ENCODE data around the gene NBEAL2. TPM values are rescaled to one million over a fixed set of nuclear protein-coding genes. Genes with fewer than 3 reads are reported as not detected.
A peak's percentile ranks its signal among the peaks of the same experiment; 100 is the strongest.

NBEAL2 gene
- total RNA-seq = 11.7 TPM
- long read RNA-seq, partial matches to known transcripts = 10 of 14 reads
- long read RNA-seq, other reads (novel, unspliced or antisense) = 4 of 14 reads

DNA sequence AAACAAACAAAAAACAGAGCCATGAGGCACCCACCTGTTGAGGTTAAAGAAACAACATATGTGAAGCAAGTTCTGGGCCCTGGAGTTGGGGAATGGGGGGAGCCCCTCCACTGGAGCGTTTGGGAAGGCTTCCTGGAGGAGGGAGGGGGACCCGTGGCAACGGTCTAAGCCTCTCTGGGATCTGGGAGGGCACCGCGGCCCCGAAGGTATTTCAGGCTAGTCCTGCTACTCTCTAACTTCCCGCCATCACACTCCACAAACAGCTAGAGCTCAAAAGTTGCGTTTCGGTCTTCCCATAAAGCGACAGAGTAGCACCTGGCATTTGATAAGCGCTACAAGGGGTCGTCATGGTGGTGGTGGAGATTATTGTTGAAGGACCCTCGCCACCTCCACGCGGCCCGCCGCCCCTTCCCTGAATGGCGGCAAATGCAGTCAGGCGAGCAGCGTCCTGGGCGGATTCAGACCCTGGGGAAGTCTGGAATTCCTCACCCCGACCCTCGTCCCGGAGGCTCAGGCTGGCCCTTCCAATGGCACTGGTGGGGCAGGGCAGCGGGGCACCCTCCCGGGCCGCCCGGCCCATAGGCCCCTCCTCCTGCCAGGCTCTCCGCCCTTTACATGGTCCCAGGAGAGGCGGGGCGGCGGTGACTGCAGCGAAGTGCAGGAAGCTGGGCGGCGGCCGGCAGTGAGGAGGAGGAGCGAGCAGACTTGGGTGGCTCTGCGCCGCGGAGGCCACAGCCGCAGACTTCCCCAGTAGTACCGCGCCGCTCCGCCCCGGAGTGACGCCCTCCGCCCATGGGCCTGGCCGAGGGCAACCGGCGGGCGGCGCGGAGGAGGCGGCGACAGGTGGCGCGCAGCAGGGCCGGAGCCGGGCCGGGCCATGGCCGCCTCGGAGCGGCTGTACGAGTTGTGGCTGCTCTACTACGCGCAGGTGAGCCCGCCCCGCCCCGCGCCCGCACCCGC is at the start of gene NBEAL2:
Gene NBEAL2, plus strand, starts transcription at position 682 of the 960 bp plus-strand sequence. Its CDS starts 196 bp downstream, at position 878.
- ATAC-seq (ENCODE audit: poor library complexity) (peak; percentile 86), DNase-seq (peak; percentile 99)
- intact Hi-C loops (cut with DNase I) = loop anchor here (5.0 kb wide), 2 partner anchors 47 to 183 kb away; partner anchors contain the start of gene SETD2

- ATAC-seq (ENCODE audit: poor library complexity) = no peak
- DNase-seq = peak; percentile 42
Measured at GRCh38 chr3:46930166-46930944, 49.1 kb upstream of the NBEAL2 start.

DNA sequence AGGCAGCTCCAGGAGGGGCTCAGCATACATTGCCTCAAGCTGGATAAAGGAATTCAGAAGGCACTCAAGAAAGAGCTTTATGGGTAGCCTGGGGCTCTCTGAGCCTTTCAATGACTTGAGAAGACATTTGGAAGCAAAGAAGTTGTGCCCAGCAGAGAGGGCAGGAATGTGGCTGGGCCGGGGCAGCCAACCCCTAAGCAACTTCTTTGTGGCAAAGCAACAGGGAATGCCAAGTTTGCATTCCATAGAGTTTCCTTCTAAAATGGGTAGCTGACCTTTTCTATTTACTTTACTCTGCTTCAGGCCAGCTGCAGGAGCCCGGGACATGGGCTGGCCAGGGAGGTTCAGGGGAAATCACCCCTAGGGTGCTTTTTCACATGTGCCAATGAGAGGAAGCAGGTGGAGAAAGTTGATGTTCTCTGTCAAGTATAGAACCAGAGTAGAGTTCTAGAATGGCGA is 48.5 kb upstream of the NBEAL2 start:
- intact Hi-C loops (cut with DNase I) = loop anchor here (5.0 kb wide), 1 partner anchor 46 kb away; the partner anchor contains the start of genes CCDC12 and NBEAL2
- no peak for DNase-seq
- no peak for ATAC-seq (ENCODE audit: poor library complexity)

More at GRCh38 chr3:46930166-46930944, 49.1 kb upstream of the NBEAL2 start:
- intact Hi-C loops (cut with DNase I) = loop anchor here (5.0 kb wide), 1 partner anchor 47 kb away; the partner anchor contains the start of genes CCDC12 and NBEAL2

DNA sequence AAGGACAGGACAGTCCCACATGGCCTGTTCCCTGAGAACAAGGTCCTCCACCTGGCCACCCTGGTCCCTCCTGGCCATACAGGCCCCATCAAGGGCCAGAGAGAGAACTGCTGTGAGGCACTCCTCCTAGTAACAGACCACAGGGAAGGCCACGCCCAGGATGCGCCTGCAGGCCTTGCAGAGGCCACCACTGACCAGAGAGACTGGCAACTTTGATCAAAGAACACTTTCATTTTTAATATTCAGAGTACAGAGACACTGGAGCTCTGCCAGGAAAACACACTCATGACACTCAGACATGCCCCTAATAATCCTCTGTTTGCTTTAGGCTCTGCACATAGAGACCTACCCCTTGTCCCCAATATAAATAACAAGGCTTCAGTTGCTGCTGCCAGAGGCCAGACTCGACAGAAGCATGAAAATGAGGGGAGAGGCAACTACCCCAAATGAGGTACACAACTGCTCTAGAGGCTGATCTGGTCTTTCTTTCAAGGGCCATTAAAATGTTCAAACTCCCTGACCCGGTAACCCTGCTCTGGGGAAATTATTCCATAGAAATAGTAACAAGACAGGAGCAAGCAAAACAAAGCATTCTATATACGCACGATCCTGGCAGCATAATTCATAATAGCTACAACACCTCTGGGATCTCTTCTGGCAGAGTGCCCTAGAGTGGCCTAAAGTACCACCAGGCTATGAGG is 47.7 kb upstream of the NBEAL2 start:
- DNase-seq = peak; percentile 86
- no peak for ATAC-seq (ENCODE audit: poor library complexity)
- intact Hi-C loops (cut with DNase I) = loop anchor here (5.0 kb wide), 1 partner anchor 46 kb away; the partner anchor contains the start of genes CCDC12 and NBEAL2

DNA sequence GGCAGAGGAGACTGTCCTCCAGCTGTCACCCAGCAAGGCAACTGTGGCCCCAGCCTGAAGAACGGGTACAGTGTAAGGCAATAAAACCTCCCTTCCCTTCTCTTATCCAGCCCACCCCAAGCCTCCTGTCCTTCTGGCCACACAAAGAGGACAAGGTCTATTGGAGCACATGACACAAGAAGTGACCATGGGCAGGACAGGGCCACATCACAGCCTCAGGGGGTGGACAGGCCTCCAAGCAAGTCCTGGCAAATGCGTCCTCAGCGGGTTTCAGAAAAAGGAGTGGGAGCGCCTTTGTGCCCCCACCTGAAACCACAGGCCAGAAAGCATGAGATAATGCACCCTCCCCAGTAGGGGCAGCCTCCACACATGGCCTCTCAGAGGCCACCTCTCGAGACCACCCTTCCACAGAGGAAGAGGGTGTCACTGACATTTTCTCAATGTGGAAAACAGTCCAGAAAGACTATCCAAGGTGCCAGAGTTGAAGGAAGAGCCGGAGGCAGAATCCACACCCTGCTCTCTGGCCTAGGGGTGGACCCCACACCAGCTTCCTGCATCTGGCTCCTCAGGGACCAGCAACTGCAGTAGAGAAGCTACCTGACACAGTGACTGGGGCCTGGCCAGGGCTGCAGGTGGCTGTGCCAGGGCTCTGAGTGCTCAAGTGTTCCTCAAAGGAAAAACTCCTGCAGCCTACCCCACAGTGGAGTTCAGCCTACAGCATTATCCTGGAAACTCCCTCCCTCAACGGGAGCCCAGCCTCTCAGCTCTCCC is 46.8 kb upstream of the NBEAL2 start:
- no peak for ATAC-seq (ENCODE audit: poor library complexity)
- intact Hi-C loops (cut with DNase I) = loop anchor here (5.0 kb wide), 1 partner anchor 45 kb away; the partner anchor contains the start of genes CCDC12 and NBEAL2
- no peak for DNase-seq

- ATAC-seq (ENCODE audit: poor library complexity) (no peak), DNase-seq (no peak)
- intact Hi-C loops (cut with DNase I) = loop anchor here (5.0 kb wide), 1 partner anchor 44 kb away; the partner anchor contains the start of genes CCDC12 and NBEAL2
Measured at GRCh38 chr3:46933261-46933660, 46.2 kb upstream of the NBEAL2 start.

- ATAC-seq (ENCODE audit: poor library complexity) (no peak), DNase-seq (no peak)
- intact Hi-C loops (cut with DNase I) = loop anchor here (5.0 kb wide), 1 partner anchor 43 kb away; the partner anchor contains the start of genes CCDC12 and NBEAL2
Measured at GRCh38 chr3:46934072-46934471, 45.4 kb upstream of the NBEAL2 start.

- intact Hi-C loops (cut with DNase I) = loop anchor here (5.0 kb wide), 1 partner anchor 43 kb away; the partner anchor contains the start of genes CCDC12 and NBEAL2
- peak; percentile 37 for ATAC-seq (ENCODE audit: poor library complexity)
- DNase-seq = peak; percentile 79
Measured at GRCh38 chr3:46934498-46935167, 44.8 kb upstream of the NBEAL2 start.

GRCh38 chr3:46935168-46935858 is 44.2 kb upstream of the NBEAL2 start:
- peak; percentile 87 for ATAC-seq (ENCODE audit: poor library complexity)
- DNase-seq = peak; percentile 85
- intact Hi-C loops (cut with DNase I) = no loop called here

GRCh38 chr3:46935989-46936558 is 43.4 kb upstream of the NBEAL2 start:
- intact Hi-C loops (cut with DNase I) = no loop called here
- ATAC-seq (ENCODE audit: poor library complexity) = no peak
- DNase-seq = no peak

DNA sequence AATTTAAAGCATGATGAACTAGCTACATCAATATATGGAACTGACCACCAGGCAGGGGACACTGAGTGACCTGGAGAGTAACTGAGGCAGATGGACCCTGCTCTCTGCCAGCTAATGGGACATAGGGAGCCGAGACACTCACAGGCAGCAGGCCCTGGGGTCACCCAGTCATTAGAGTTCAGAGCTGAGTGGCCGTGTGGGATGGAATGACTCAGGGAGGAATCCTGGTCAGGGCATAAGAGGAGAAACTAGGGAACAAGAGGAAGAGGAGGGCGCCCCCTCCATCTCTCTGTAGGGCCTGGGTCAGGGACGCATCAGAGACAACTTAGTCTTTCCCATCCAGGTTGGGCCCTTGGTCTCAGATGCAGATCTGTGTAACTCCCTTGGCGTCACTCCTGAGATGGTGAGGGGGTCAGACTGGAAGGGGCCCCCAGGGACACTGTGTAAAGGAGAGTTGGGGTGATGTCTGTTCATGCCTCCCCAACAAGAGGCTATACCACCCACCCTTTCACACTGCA is 42.7 kb upstream of the NBEAL2 start:
- ATAC-seq (ENCODE audit: poor library complexity) (no peak), DNase-seq (no peak)
- intact Hi-C loops (cut with DNase I) = no loop called here

DNA sequence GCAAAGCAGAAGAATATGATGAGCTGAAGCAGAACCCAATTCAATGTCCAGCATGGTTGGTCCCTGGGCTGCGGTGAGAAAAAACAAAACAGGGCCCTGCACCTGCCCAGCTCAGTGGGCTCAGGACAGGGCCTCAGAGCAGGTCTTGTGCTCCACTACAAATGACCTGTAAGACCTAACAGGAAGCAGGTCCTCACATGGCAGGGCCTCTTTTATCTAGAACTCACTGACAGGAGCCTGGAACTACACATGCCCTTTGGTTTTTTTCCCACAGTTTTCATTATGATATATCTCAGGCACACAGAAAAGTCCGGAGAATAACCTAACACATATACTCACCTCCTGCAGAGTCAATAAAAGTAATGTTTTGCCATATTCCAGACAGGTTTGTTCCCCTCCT is 41.3 kb upstream of the NBEAL2 start:
- ATAC-seq (ENCODE audit: poor library complexity) (no peak), DNase-seq (no peak)
- intact Hi-C loops (cut with DNase I) = no loop called here

DNA sequence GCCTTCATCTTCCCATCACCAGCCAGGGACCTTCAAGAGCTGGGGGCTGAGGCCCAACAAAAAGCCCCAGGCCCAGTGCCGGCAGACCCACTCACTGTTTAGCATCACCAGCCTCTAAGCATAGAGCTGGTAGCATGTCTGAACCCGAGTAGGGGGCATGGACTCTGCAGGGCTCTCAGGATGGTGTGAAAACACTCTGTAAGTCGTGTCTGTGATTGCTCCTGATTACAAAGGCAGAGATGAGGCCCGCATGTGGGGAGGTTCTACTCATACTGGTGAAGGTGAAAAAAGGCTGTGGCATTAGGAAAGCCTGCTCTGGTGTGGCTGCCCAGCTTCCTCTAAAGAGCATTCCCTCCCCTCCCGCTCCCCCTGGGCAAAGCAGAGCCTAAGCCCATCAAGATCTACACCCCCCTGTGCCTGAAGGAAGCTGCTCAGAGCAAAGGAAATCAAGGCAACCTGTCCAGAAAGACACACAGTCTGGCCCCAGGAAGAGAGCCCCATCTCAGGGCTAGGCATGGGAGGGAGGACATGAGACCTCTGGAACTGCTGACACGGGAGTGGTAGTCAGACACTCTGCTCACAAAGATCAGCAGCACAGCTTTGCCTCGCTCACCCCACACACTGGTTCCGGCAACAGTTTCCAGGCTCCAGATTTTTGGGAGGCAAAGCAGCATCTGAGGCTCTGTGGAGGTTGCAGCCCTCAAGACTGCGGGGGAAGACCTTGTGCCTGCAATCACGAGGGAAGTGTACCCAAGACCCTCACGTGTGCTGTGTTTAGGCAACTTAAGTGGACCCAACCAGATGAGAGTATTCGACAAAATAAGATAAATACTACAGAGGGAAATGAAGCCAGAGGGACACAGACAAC is 39.7 kb upstream of the NBEAL2 start:
- ATAC-seq (ENCODE audit: poor library complexity) = no peak
- DNase-seq = no peak
- intact Hi-C loops (cut with DNase I) = no loop called here

GRCh38 chr3:46942076-46942475 is 37.4 kb upstream of the NBEAL2 start:
- ATAC-seq (ENCODE audit: poor library complexity) (no peak), DNase-seq (no peak)
- intact Hi-C loops (cut with DNase I) = no loop called here

All from Right ventricle myocardium superior (tissue), 1 donor.